ENCODE measurements around the gene ABR.

GRCh38 chr17:977166-977565, 202.6 kb downstream of the ABR start:
- TF ChIP-seq CTCF (IDR thresholded peaks at IDR 0.05; ENCODE audit: low read depth, low read length, missing input control) (no peak), TAF1 (conservative IDR thresholded peaks at IDR 0.05) (no peak), RAD21 (IDR thresholded peaks at IDR 0.05) (no peak), EGR1 (IDR thresholded peaks at IDR 0.05; ENCODE audit: low read depth in 2 of 2) (no peak), YY1 (IDR thresholded peaks at IDR 0.05) (no peak), GABPA (IDR thresholded peaks at IDR 0.05 in 1 of 2, conservative IDR thresholded peaks at IDR 0.05 in 1 of 2) (no peak), FOXA1 (IDR thresholded peaks at IDR 0.05) (no peak), SP1 (IDR thresholded peaks at IDR 0.05) (no peak)
- TF ChIP-seq, protein P1, sequence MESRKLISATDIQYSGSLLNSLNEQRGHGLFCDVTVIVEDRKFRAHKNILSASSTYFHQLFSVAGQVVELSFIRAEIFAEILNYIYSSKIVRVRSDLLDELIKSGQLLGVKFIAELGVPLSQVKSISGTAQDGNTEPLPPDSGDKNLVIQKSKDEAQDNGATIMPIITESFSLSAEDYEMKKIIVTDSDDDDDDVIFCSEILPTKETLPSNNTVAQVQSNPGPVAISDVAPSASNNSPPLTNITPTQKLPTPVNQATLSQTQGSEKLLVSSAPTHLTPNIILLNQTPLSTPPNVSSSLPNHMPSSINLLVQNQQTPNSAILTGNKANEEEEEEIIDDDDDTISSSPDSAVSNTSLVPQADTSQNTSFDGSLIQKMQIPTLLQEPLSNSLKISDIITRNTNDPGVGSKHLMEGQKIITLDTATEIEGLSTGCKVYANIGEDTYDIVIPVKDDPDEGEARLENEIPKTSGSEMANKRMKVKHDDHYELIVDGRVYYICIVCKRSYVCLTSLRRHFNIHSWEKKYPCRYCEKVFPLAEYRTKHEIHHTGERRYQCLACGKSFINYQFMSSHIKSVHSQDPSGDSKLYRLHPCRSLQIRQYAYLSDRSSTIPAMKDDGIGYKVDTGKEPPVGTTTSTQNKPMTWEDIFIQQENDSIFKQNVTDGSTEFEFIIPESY (IDR thresholded peaks at IDR 0.05) = no peak
- TF ChIP-seq, protein P2, sequence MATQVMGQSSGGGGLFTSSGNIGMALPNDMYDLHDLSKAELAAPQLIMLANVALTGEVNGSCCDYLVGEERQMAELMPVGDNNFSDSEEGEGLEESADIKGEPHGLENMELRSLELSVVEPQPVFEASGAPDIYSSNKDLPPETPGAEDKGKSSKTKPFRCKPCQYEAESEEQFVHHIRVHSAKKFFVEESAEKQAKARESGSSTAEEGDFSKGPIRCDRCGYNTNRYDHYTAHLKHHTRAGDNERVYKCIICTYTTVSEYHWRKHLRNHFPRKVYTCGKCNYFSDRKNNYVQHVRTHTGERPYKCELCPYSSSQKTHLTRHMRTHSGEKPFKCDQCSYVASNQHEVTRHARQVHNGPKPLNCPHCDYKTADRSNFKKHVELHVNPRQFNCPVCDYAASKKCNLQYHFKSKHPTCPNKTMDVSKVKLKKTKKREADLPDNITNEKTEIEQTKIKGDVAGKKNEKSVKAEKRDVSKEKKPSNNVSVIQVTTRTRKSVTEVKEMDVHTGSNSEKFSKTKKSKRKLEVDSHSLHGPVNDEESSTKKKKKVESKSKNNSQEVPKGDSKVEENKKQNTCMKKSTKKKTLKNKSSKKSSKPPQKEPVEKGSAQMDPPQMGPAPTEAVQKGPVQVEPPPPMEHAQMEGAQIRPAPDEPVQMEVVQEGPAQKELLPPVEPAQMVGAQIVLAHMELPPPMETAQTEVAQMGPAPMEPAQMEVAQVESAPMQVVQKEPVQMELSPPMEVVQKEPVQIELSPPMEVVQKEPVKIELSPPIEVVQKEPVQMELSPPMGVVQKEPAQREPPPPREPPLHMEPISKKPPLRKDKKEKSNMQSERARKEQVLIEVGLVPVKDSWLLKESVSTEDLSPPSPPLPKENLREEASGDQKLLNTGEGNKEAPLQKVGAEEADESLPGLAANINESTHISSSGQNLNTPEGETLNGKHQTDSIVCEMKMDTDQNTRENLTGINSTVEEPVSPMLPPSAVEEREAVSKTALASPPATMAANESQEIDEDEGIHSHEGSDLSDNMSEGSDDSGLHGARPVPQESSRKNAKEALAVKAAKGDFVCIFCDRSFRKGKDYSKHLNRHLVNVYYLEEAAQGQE (IDR thresholded peaks at IDR 0.05) = no peak

Measured in liver (tissue), 3 donors.